HCT116 (cell line): Measurements from ENCODE around the gene AP1M1. TPM values are rescaled to one million over a fixed set of nuclear protein-coding genes. Genes with fewer than 3 reads are reported as not detected.

Source experiments
- ATAC-seq: fragments of 200-7000 bp; cut with Tn5 transposase; 2 replicates; pipeline ENCODE4 v1.9.1; 2020; ENCODE audit warnings: mild to moderate bottlenecking, moderate library complexity
- BruUV-seq: library from RNA; stranded (reverse); fragments of 400-500 nt; replicated peaks from 2 replicates; lab custom pipeline; 2021; lab: Mats Ljungman, UMichigan
- CTCF ChIA-PET: fragments of 300-600 bp; sonication (Branson Sonifier 250); formaldehyde crosslinking; loops from one replicate; lab custom pipeline; 2021; ENCODE audit warnings: antibody characterized with exemption; lab: Charles Lee
- POLR2A ChIA-PET: fragments of 300-600, 350-600 bp; sonication (Branson Sonifier 250); formaldehyde crosslinking; loops from one replicate; lab custom pipeline; 2021; ENCODE audit warnings: antibody characterized with exemption; lab: Charles Lee
- RAD21 ChIA-PET, 2 experiments: fragments of 300-600 bp; sonication (Branson Sonifier 250); formaldehyde crosslinking; loops; one replicate each; lab custom pipeline; 2023; ENCODE audit warnings: low total read pairs in 2 of 2; ENCODE audit not compliant: uncharacterized antibody in 2 of 2, unreplicated experiment in 2 of 2, low non-redundant PET in 1 of 2; lab: Charles Lee
- DNase-seq: peaks from one replicate; pipeline ENCODE4 v3.0.0-alpha.2; 2010; ENCODE audit warnings: low read depth, low spot score
- H2AFZ ChIP-seq: fragments of 200-600 bp; shearing (Covaris generic), sonication (generic); 2 replicates; pipeline ENCODE4 v1.6.1; 2017; ENCODE audit warnings: low read depth, mixed run types, mixed read lengths, antibody characterized with exemption, low read length; ENCODE audit not compliant: poor library complexity, severe bottlenecking
- H3K27ac ChIP-seq: 2 replicates; pipeline ENCODE4 v1.5.1; 2012; ENCODE audit warnings: low read depth, low read length
- H3K27me3 ChIP-seq: fragments of 200-600 bp; sonication (generic); 2 replicates; pipeline ENCODE4 v1.6.1; 2016; ENCODE audit warnings: mixed run types, low read length, mixed read lengths; ENCODE audit not compliant: insufficient read depth
- H3K36me3 ChIP-seq, 2 experiments: fragments of 200-500 bp in 1 of 2; fragments of 200-600 bp in 1 of 2; sonication (Bioruptor generic) in 1 of 2; sonication (generic) in 1 of 2; 2 replicates each; pipeline versions ENCODE4 v1.5.1 to v1.6.1; 2014 to 2016; ENCODE audit warnings: low read length in 2 of 2, inconsistent platforms in 1 of 2, mixed read lengths in 1 of 2, mixed run types in 1 of 2; ENCODE audit not compliant: insufficient read depth in 2 of 2, control insufficient read depth in 1 of 2
- H3K4me1 ChIP-seq, 2 experiments: fragments of 200-600 bp in 1 of 2; sonication (generic) in 1 of 2; 2 replicates each; pipeline versions ENCODE4 v1.5.1 to v1.6.1; 2012 to 2017; ENCODE audit warnings: low read length in 2 of 2, inconsistent platforms in 1 of 2, mild to moderate bottlenecking in 1 of 2, mixed read lengths in 1 of 2, mixed run types in 1 of 2, moderate library complexity in 1 of 2; ENCODE audit not compliant: insufficient read depth in 2 of 2, control insufficient read depth in 1 of 2
- H3K4me2 ChIP-seq: fragments of 200-600 bp; sonication (generic); 2 replicates; pipeline ENCODE4 v1.6.1; 2017; ENCODE audit warnings: mixed run types, low read length, mixed read lengths
- H3K4me3 ChIP-seq, 2 experiments: fragments of 200-600 bp in 1 of 2; sonication (generic) in 1 of 2; replicated peaks in 1 of 2; 2 replicates each; pipeline ENCODE4 v1.5.1; 2011 to 2016; ENCODE audit warnings: low read length in 2 of 2, control low read depth in 1 of 2, low read depth in 1 of 2, mild to moderate bottlenecking in 1 of 2, mixed read lengths in 1 of 2, mixed run types in 1 of 2
- H3K79me2 ChIP-seq: fragments of 200-600 bp; sonication (generic); 2 replicates; pipeline ENCODE4 v1.6.1; 2017; ENCODE audit warnings: mild to moderate bottlenecking, mixed run types, low read length, moderate library complexity, mixed read lengths; ENCODE audit not compliant: insufficient read depth
- H3K9ac ChIP-seq: fragments of 200-600 bp; sonication (generic); 2 replicates; pipeline ENCODE4 v1.6.1; 2016; ENCODE audit warnings: low read length, mixed read lengths
- H3K9me2 ChIP-seq: fragments of 200-600 bp; sonication (generic), shearing (Covaris generic); 2 replicates; pipeline ENCODE4 v1.6.1; 2017; ENCODE audit warnings: mixed run types, mild to moderate bottlenecking, moderate library complexity; ENCODE audit not compliant: insufficient read depth
- H3K9me3 ChIP-seq, 2 experiments: fragments of 200-500 bp in 1 of 2; fragments of 200-600 bp in 1 of 2; sonication (Bioruptor generic) in 1 of 2; sonication (generic) in 1 of 2; 2 replicates each; pipeline ENCODE4 v1.6.1; 2014 to 2017; ENCODE audit warnings: low read length in 2 of 2, mixed read lengths in 2 of 2, inconsistent platforms in 1 of 2, low read depth in 1 of 2, mild to moderate bottlenecking in 1 of 2, mixed run types in 1 of 2, moderate library complexity in 1 of 2; ENCODE audit not compliant: control insufficient read depth in 1 of 2, insufficient read depth in 1 of 2
- H4K20me1 ChIP-seq: fragments of 200-600 bp; sonication (generic), shearing (Covaris generic); 2 replicates; pipeline ENCODE4 v1.6.1; 2017; ENCODE audit warnings: mixed run types, mild to moderate bottlenecking, moderate library complexity; ENCODE audit not compliant: insufficient read depth
- CBX3 ChIP-seq: IDR thresholded peaks from 2 replicates; pipeline ENCODE4 v1.6.1; 2012; ENCODE audit warnings: low read depth
- CEBPB ChIP-seq: IDR thresholded peaks from 2 replicates; pipeline ENCODE4 v1.6.1; 2012; ENCODE audit warnings: low read depth
- EGR1 ChIP-seq: IDR thresholded peaks from 2 replicates; pipeline ENCODE4 v1.6.1; 2012; ENCODE audit warnings: low read depth
- FOSL1 ChIP-seq: IDR thresholded peaks from 2 replicates; pipeline ENCODE4 v1.6.1; 2012; ENCODE audit warnings: low read depth
- JUND ChIP-seq: IDR thresholded peaks from 2 replicates; pipeline ENCODE4 v1.6.1; 2012
- POLR2A ChIP-seq: IDR thresholded peaks from 2 replicates; pipeline ENCODE4 v1.7.0; 2011; ENCODE audit warnings: borderline replicate concordance; ENCODE audit not compliant: insufficient read depth, insufficient read length; ENCODE audit errors: extremely low read depth
- POLR2AphosphoS5 ChIP-seq: IDR thresholded peaks from 2 replicates; pipeline ENCODE4 v1.6.1; 2011; ENCODE audit warnings: mild to moderate bottlenecking, low read depth, low read length, moderate library complexity
- RAD21 ChIP-seq: IDR thresholded peaks from 2 replicates; pipeline ENCODE4 v1.6.1; 2012; ENCODE audit warnings: low read depth, mild to moderate bottlenecking
- SP1 ChIP-seq: IDR thresholded peaks from 2 replicates; pipeline ENCODE4 v1.6.1; 2012; ENCODE audit warnings: low read depth
- TCF7L2 ChIP-seq: IDR thresholded peaks from 2 replicates; pipeline ENCODE4 v1.7.0; 2011; ENCODE audit warnings: borderline replicate concordance, inconsistent platforms; ENCODE audit not compliant: insufficient read depth, insufficient read length; ENCODE audit errors: extremely low read depth
- YY1 ChIP-seq: IDR thresholded peaks from 2 replicates; pipeline ENCODE4 v1.6.1; 2011; ENCODE audit warnings: low read length, low read depth, moderate library complexity, mild to moderate bottlenecking; ENCODE audit not compliant: insufficient replicate concordance; ENCODE audit errors: extremely low read depth
- ZFX ChIP-seq: fragments of 450-650 bp; IDR thresholded peaks from 2 replicates; pipeline ENCODE4 v1.6.1; 2017
- intact Hi-C: fragments of 100-400 bp; cut with micrococcal nuclease; formaldehyde crosslinking; loops from 2 replicates; pipeline ENCODE4 v1.10.0; 2022
- total RNA-seq: library from RNA; stranded (reverse); gene quantifications from one replicate; pipeline ENCODE4 v1.2.1, GENCODE V29; 2021; ENCODE audit not compliant: unreplicated experiment
- TF ChIP-seq, protein P1 (sequence below): IDR thresholded peaks from 2 replicates; pipeline ENCODE4 v1.6.1; 2012
- TF ChIP-seq, protein P2 (sequence below): IDR thresholded peaks from 2 replicates; pipeline ENCODE4 v1.6.1; 2011; ENCODE audit warnings: mild to moderate bottlenecking, low read length, moderate library complexity; ENCODE audit not compliant: insufficient replicate concordance; ENCODE audit errors: extremely low read depth
- TF ChIP-seq, protein P3 (sequence below): IDR thresholded peaks from 2 replicates; pipeline ENCODE4 v1.6.1; 2012
- TF ChIP-seq, protein P4 (sequence below): IDR thresholded peaks from 2 replicates; pipeline ENCODE4 v1.6.1; 2012; ENCODE audit warnings: low read depth
- TF ChIP-seq, protein P5 (sequence below), 3 experiments: fragments of 200-600 bp in 1 of 3; sonication (generic) in 1 of 3; IDR thresholded peaks in 2 of 3; conservative IDR thresholded peaks in 1 of 3; 2 replicates each; pipeline ENCODE4 v1.5.1; 2012 to 2017; ENCODE audit warnings: low read depth in 2 of 3, low read length in 2 of 3, antibody characterized with exemption in 1 of 3, borderline replicate concordance in 1 of 3, control low read depth in 1 of 3, mild to moderate bottlenecking in 1 of 3, mixed read lengths in 1 of 3, mixed run types in 1 of 3, moderate library complexity in 1 of 3; ENCODE audit not compliant: insufficient read depth in 1 of 3

The AP1M1 gene
- total RNA-seq, 1 experiment from 2014 or later: 50.0 TPM

DNA sequence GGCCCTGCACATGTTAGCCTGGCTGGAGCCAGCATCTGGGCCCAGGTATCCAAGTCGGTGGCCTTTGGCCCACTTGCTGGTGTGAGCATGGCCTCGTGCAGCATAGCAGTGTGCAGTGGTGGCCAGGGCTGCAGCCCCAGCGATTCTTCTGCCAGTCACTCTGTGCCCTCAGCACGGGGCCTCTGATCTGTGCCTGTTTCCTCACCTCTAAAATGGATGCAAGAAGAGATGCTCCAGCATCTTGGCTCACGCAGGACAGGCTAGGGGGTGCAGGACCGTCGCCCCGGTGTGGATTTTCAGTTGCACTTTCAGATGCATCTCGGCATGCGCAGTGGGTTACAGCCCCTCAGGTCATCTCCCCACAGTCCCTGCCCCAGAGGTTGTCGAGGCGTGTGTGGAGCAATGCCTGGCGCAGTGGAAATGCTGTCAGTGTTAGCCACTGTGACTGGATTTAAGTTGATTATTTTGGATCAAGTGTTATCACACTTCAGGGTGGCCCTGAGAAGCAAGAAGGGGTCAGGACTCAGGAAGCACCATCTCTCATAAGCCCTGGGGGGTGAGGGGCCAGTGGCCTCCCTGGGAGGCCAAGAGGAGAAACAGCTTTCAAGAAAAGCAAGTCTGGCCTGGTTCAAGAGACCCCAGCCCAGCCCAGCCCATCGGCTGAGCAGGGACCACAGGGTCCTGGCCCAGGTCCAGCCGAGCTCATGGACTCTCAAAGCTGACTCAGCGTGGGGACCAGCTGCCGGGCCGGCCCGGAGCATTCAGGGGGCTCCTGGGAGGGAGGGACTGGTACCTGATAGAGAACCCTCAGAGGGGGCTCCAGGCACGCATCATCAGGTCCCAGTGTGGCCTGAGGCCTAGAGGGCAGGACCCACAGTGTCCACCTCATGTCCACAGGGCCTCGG is 27.8 kb downstream of the AP1M1 start:
- Histone ChIP-seq H3K4me3 (no peak overlapping the region), H3K4me1 (no peaks in the 10 kb centered on the region), H3K27ac (no peak overlapping the region), H3K36me3 (peaks cover 0 to 19% of the 10 kb centered on the region in 2 experiments; a peak in 2 of 4 replicates), H3K9me2 (no peaks in the 10 kb centered on the region), H4K20me1 (no peaks in the 10 kb centered on the region), H2AFZ (no peak overlapping the region), H3K27me3 (no peaks in the 10 kb centered on the region), H3K9me3 (peaks cover 13 to 17% of the 10 kb centered on the region in 2 experiments; a peak in 3 of 4 replicates), H3K79me2 (no peaks in the 10 kb centered on the region), H3K9ac (no peak overlapping the region), H3K4me2 (no peak overlapping the region)
- TF ChIP-seq SP1 (no peak), JUND (no peak), CEBPB (no peak), FOSL1 (no peak), YY1 (no peak), ZFX (no peak), POLR2A (no peak), POLR2AphosphoS5 (no peak), EGR1 (no peak), RAD21 (no peak), TCF7L2 (no peak), CBX3 (no peak)
- TF ChIP-seq, protein P1, sequence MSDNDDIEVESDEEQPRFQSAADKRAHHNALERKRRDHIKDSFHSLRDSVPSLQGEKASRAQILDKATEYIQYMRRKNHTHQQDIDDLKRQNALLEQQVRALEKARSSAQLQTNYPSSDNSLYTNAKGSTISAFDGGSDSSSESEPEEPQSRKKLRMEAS: no peak
- TF ChIP-seq, protein P2, sequence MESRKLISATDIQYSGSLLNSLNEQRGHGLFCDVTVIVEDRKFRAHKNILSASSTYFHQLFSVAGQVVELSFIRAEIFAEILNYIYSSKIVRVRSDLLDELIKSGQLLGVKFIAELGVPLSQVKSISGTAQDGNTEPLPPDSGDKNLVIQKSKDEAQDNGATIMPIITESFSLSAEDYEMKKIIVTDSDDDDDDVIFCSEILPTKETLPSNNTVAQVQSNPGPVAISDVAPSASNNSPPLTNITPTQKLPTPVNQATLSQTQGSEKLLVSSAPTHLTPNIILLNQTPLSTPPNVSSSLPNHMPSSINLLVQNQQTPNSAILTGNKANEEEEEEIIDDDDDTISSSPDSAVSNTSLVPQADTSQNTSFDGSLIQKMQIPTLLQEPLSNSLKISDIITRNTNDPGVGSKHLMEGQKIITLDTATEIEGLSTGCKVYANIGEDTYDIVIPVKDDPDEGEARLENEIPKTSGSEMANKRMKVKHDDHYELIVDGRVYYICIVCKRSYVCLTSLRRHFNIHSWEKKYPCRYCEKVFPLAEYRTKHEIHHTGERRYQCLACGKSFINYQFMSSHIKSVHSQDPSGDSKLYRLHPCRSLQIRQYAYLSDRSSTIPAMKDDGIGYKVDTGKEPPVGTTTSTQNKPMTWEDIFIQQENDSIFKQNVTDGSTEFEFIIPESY: no peak
- TF ChIP-seq, protein P3, sequence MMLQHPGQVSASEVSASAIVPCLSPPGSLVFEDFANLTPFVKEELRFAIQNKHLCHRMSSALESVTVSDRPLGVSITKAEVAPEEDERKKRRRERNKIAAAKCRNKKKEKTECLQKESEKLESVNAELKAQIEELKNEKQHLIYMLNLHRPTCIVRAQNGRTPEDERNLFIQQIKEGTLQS: no peak
- TF ChIP-seq, protein P4, sequence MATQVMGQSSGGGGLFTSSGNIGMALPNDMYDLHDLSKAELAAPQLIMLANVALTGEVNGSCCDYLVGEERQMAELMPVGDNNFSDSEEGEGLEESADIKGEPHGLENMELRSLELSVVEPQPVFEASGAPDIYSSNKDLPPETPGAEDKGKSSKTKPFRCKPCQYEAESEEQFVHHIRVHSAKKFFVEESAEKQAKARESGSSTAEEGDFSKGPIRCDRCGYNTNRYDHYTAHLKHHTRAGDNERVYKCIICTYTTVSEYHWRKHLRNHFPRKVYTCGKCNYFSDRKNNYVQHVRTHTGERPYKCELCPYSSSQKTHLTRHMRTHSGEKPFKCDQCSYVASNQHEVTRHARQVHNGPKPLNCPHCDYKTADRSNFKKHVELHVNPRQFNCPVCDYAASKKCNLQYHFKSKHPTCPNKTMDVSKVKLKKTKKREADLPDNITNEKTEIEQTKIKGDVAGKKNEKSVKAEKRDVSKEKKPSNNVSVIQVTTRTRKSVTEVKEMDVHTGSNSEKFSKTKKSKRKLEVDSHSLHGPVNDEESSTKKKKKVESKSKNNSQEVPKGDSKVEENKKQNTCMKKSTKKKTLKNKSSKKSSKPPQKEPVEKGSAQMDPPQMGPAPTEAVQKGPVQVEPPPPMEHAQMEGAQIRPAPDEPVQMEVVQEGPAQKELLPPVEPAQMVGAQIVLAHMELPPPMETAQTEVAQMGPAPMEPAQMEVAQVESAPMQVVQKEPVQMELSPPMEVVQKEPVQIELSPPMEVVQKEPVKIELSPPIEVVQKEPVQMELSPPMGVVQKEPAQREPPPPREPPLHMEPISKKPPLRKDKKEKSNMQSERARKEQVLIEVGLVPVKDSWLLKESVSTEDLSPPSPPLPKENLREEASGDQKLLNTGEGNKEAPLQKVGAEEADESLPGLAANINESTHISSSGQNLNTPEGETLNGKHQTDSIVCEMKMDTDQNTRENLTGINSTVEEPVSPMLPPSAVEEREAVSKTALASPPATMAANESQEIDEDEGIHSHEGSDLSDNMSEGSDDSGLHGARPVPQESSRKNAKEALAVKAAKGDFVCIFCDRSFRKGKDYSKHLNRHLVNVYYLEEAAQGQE: no peak
- TF ChIP-seq, protein P5, sequence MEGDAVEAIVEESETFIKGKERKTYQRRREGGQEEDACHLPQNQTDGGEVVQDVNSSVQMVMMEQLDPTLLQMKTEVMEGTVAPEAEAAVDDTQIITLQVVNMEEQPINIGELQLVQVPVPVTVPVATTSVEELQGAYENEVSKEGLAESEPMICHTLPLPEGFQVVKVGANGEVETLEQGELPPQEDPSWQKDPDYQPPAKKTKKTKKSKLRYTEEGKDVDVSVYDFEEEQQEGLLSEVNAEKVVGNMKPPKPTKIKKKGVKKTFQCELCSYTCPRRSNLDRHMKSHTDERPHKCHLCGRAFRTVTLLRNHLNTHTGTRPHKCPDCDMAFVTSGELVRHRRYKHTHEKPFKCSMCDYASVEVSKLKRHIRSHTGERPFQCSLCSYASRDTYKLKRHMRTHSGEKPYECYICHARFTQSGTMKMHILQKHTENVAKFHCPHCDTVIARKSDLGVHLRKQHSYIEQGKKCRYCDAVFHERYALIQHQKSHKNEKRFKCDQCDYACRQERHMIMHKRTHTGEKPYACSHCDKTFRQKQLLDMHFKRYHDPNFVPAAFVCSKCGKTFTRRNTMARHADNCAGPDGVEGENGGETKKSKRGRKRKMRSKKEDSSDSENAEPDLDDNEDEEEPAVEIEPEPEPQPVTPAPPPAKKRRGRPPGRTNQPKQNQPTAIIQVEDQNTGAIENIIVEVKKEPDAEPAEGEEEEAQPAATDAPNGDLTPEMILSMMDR (IDR thresholded peaks at IDR 0.05 in 2 of 3, conservative IDR thresholded peaks at IDR 0.05 in 1 of 3; ENCODE audit: borderline replicate concordance in 1 of 3, insufficient read depth in 1 of 3, low read depth in 2 of 3, low read length in 2 of 3): no peak
- intact Hi-C loops: no loop called here
- DNase-seq: no peak
- ChIA-PET CTCF (no interaction called here), POLR2A (no interaction called here), RAD21 (no interaction called here)
- BruUV-seq: no TSS peak
- ATAC-seq: no peak
